HEK293 (cell line): ENCODE results near the gene ASPHD1.

Experiments used
- CTCF ChIP-seq: fragments of 450-650 bp; formaldehyde crosslinking; IDR thresholded peaks from 2 replicates; pipeline ENCODE4 v1.5.1; 2016; ENCODE audit warnings: missing biosample characterization, missing genetic modification characterization
- ELK4 ChIP-seq: IDR thresholded peaks from 2 replicates; pipeline ENCODE4 v1.6.1; 2011; ENCODE audit warnings: mild to moderate bottlenecking, low read depth, low read length, borderline replicate concordance
- KLF10 ChIP-seq: fragments of 450-650 bp; IDR thresholded peaks from 2 replicates; pipeline ENCODE4 v1.5.1; 2018; ENCODE audit warnings: missing biosample characterization, mild to moderate bottlenecking, missing genetic modification characterization
- OVOL3 ChIP-seq: fragments of 450-650 bp; formaldehyde crosslinking; IDR thresholded peaks from 2 replicates; pipeline ENCODE4 v1.5.1; 2016; ENCODE audit warnings: missing biosample characterization, missing genetic modification characterization
- YY1 ChIP-seq: fragments of 450-650 bp; formaldehyde crosslinking; IDR thresholded peaks from 2 replicates; pipeline ENCODE4 v1.5.1; 2018; ENCODE audit warnings: missing biosample characterization, missing genetic modification characterization
- ZBTB17 ChIP-seq: fragments of 450-650 bp; formaldehyde crosslinking; IDR thresholded peaks from 2 replicates; pipeline ENCODE4 v1.5.1; 2016; ENCODE audit warnings: missing biosample characterization, missing genetic modification characterization
- ZNF274 ChIP-seq, 2 experiments: fragments of 200-500 bp in 1 of 2; fragments of 450-650 bp in 1 of 2; sonication (Bioruptor generic) in 1 of 2; formaldehyde crosslinking in 1 of 2; IDR thresholded peaks; 2 replicates each; pipeline versions ENCODE4 v1.5.1 to v1.6.1; 2014 to 2016; ENCODE audit warnings: borderline replicate concordance in 1 of 2, inconsistent platforms in 1 of 2, low read length in 1 of 2, missing biosample characterization in 1 of 2, missing genetic modification characterization in 1 of 2
- ZNF449 ChIP-seq: fragments of 450-650 bp; formaldehyde crosslinking; IDR thresholded peaks from 2 replicates; pipeline ENCODE4 v1.5.1; 2017; ENCODE audit warnings: missing biosample characterization, mild to moderate bottlenecking, missing genetic modification characterization, moderate library complexity
- ZNF677 ChIP-seq: fragments of 450-650 bp; IDR thresholded peaks from 2 replicates; pipeline ENCODE4 v1.5.0; 2018; ENCODE audit warnings: missing biosample characterization, mild to moderate bottlenecking, missing genetic modification characterization, moderate library complexity
- ZNF768 ChIP-seq: fragments of 450-650 bp; formaldehyde crosslinking; IDR thresholded peaks from 2 replicates; pipeline ENCODE4 v1.5.1; 2018; ENCODE audit warnings: missing biosample characterization, mild to moderate bottlenecking, missing genetic modification characterization
- ZNF785 ChIP-seq: fragments of 450-650 bp; formaldehyde crosslinking; IDR thresholded peaks from 2 replicates; pipeline ENCODE4 v1.5.1; 2016; ENCODE audit warnings: missing biosample characterization, missing genetic modification characterization

GRCh38 chr16:29858149-29858849, 42.0 kb upstream of the ASPHD1 start:
- TF ChIP-seq ZNF677 (tag by site-specific recombination) (no peak), KLF10 (tag by site-specific recombination) (no peak), OVOL3 (no peak), CTCF (tag by site-specific recombination) (no peak), ZBTB17 (tag by site-specific recombination) (no peak), ZNF274 (IDR thresholded peaks at IDR 0.05; ENCODE audit: low read length) (no peak), ZNF274 (tag by site-specific recombination; IDR thresholded peaks at IDR 0.05; ENCODE audit: borderline replicate concordance) (no peak), ZNF768 (tag by site-specific recombination) (no peak), YY1 (tag by site-specific recombination) (no peak), ELK4 (no peak), ZNF449 (no peak), ZNF785 (tag by site-specific recombination) (no peak)
